ENCODE measurements around the gene AP1S1.

GRCh38 chr7:101120315-101120714, 34.0 kb upstream of the AP1S1 start:
- TF ChIP-seq CTCF (IDR thresholded peaks at IDR 0.05; ENCODE audit: low read length), result no peak
- no peak for TF ChIP-seq EZH2 (IDR thresholded peaks at IDR 0.05; ENCODE audit: borderline replicate concordance, low read length)

All from OCI-LY1 (cell line).